Upper lobe of right lung (tissue), 1 donor: Measurements from ENCODE around the gene AMIGO2. TPM values are rescaled to one million over a fixed set of nuclear protein-coding genes. Genes with fewer than 3 reads are reported as not detected.

Experiments used
- ATAC-seq: fragments of 200-7000 bp; cut with Tn5 transposase; one replicate; pipeline ENCODE4 v1.9.1; 2020; ENCODE audit warnings: mild to moderate bottlenecking, moderate library complexity
- DNase-seq: peaks from one replicate; pipeline ENCODE4 v3.0.0-alpha.2; 2020
- H3K27ac ChIP-seq: fragments of 200-600 bp; one replicate; pipeline ENCODE4 v1.8.0; 2022
- H3K27me3 ChIP-seq: fragments of 200-600 bp; one replicate; pipeline ENCODE4 v1.8.0; 2022; ENCODE audit warnings: mild to moderate bottlenecking
- H3K36me3 ChIP-seq: fragments of 200-600 bp; one replicate; pipeline ENCODE4 v1.8.0; 2022
- H3K4me1 ChIP-seq: fragments of 200-600 bp; one replicate; pipeline ENCODE4 v1.8.0; 2022
- H3K4me3 ChIP-seq: fragments of 200-600 bp; one replicate; pipeline ENCODE4 v1.8.0; 2022; ENCODE audit warnings: mild to moderate bottlenecking
- H3K9me3 ChIP-seq: fragments of 200-600 bp; one replicate; pipeline ENCODE4 v1.8.0; 2022
- CTCF ChIP-seq: fragments of 200-600 bp; IDR thresholded peaks from one replicate; pipeline ENCODE4 v1.8.0; 2022; ENCODE audit warnings: antibody characterized with exemption
- intact Hi-C: fragments of 100-400 bp; cut with DNase I; formaldehyde crosslinking; loops from one replicate; pipeline ENCODE4 v1.11.0; 2022
- total RNA-seq: library from RNA; stranded (reverse); fragmentation: NEBNext Ultra II Directional; extraction: Animal tissue kit (Norgen Biotek cat#: 25700); gene quantifications from one replicate; pipeline ENCODE4 v1.2.1, GENCODE V29; 2021
- donor health status: DM: no; HTN: yes; CAD: no; lungs with severe emphysema.

Gene AMIGO2
- total RNA-seq, 1 donor from 2014 or later = 22.8 TPM

- no peak for TF ChIP-seq CTCF
- Histone ChIP-seq H3K4me1 (no peaks in the 10 kb centered on the region), H3K27me3 (no peaks in the 10 kb centered on the region), H3K4me3 (no peak overlapping the region), H3K9me3 (no peaks in the 10 kb centered on the region), H3K36me3 (no peaks in the 10 kb centered on the region), H3K27ac (no peak overlapping the region)
- no peak for ATAC-seq
- intact Hi-C loops = no loop called here
- no peak for DNase-seq
Observed at GRCh38 chr12:47111392-47111778, 31.6 kb upstream of the AMIGO2 start.

DNA sequence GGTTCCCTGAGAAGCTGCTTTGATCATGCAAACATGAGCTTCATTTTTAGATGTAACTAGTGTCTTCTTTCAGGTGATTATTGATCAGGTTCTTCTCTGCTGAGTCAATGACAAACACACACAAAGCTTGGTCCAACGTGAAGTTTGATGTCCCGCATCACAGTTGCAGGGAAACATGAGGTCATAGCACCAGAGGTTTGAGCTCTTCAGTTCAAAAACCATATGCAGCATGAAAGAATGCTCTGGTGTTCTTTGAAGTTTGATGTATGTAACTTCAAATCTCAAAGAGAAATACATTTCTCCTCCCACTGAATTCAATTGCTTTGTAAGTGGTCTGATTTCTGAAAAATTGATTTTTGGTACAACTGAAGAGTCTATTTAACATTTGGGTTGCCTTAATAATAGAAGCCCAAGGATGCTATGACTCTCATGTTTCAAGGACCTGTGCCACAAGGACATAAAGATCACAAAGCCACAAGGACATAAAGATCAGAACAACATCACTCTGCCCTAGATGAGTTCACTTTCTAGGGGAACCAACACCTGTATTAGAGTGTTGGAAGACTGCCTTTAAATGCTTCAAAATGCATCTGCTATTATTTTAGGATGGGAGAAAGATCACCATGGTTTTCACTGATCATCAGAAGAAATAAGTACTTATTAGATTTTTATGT, 31.1 kb upstream of the AMIGO2 start:
- ATAC-seq (no peak), DNase-seq (no peak)
- intact Hi-C loops = no loop called here

GRCh38 chr12:47110011-47110541, 30.3 kb upstream of the AMIGO2 start:
- H3K27me3 ChIP-seq = no peaks in the 10 kb centered on the region
- no peaks in the 10 kb centered on the region for H3K36me3 ChIP-seq
- H3K4me3 ChIP-seq = no peak overlapping the region
- H3K9me3 ChIP-seq = no peaks in the 10 kb centered on the region
- no peak for TF ChIP-seq CTCF
- no peak overlapping the region for H3K27ac ChIP-seq
- no peaks in the 10 kb centered on the region for H3K4me1 ChIP-seq
- intact Hi-C loops = no loop called here
- DNase-seq (no peak), ATAC-seq (no peak)

More for the DNA sequence above, 31.1 kb upstream of the AMIGO2 start:
- Histone ChIP-seq H3K4me3 (no peak overlapping the region), H3K27me3 (no peaks in the 10 kb centered on the region), H3K9me3 (no peaks in the 10 kb centered on the region), H3K36me3 (no peaks in the 10 kb centered on the region), H3K27ac (no peak overlapping the region), H3K4me1 (no peaks in the 10 kb centered on the region)
- no peak for TF ChIP-seq CTCF

- intact Hi-C loops = no loop called here
- Histone ChIP-seq H3K4me1 (peaks cover 3% of the 10 kb centered on the region), H3K4me3 (no peak overlapping the region), H3K27me3 (no peaks in the 10 kb centered on the region), H3K27ac (no peak overlapping the region), H3K9me3 (no peaks in the 10 kb centered on the region), H3K36me3 (no peaks in the 10 kb centered on the region)
- TF ChIP-seq CTCF = no peak
- ATAC-seq = no peak
- DNase-seq = no peak
Observed at GRCh38 chr12:47107926-47108325, 28.2 kb upstream of the AMIGO2 start.

- no peak for TF ChIP-seq CTCF
- H3K9me3 ChIP-seq = no peaks in the 10 kb centered on the region
- no peak for ATAC-seq
- intact Hi-C loops = no loop called here
- no peaks in the 10 kb centered on the region for H3K27me3 ChIP-seq
- H3K4me1 ChIP-seq = peaks cover 3% of the 10 kb centered on the region
- H3K36me3 ChIP-seq = no peaks in the 10 kb centered on the region
- DNase-seq = no peak
- H3K27ac ChIP-seq = no peak overlapping the region
- H3K4me3 ChIP-seq = no peak overlapping the region
Observed at GRCh38 chr12:47107446-47107845, 27.7 kb upstream of the AMIGO2 start.
